ENCODE results near the gene S100PBP. TPM values are rescaled to one million over a fixed set of nuclear protein-coding genes. Genes with fewer than 3 reads are reported as not detected.

The S100PBP gene
- total and polyA plus RNA-seq, 2 of the 13 experiments (the other 11 are each of a cell fraction or from before 2014, with no cell fraction given): 20.4 to 26.1 TPM

- TF ChIP-seq ZHX2 (IDR thresholded peaks at IDR 0.05; ENCODE audit: low read depth): no peak
- TF ChIP-seq ZHX2 (CRISPR knock-in tag; IDR thresholded peaks at IDR 0.05; ENCODE audit: borderline replicate concordance): no peak
- TF ChIP-seq STAG1 (CRISPR knock-in tag; IDR thresholded peaks at IDR 0.05): peak; percentile 32; the same call in 1 of the 2 replicates
- TF ChIP-seq TEF (CRISPR knock-in tag; IDR thresholded peaks at IDR 0.05): no peak
- no peak for TF ChIP-seq RNF2 (conservative IDR thresholded peaks at IDR 0.05; ENCODE audit: low read depth)
- no peak for TF ChIP-seq ZNF790 (CRISPR knock-in tag; IDR thresholded peaks at IDR 0.05; ENCODE audit: borderline replicate concordance)
- no peak for TF ChIP-seq HOXA7 (CRISPR knock-in tag; IDR thresholded peaks at IDR 0.05)
- no peak for TF ChIP-seq PHF20 (CRISPR knock-in tag; IDR thresholded peaks at IDR 0.05)
- no peak for TF ChIP-seq DRAP1 (CRISPR knock-in tag; IDR thresholded peaks at IDR 0.05)
- no peak for TF ChIP-seq ZNF782 (CRISPR knock-in tag; IDR thresholded peaks at IDR 0.05; ENCODE audit: borderline replicate concordance)
- TF ChIP-seq ZZZ3 (CRISPR knock-in tag; IDR thresholded peaks at IDR 0.05; ENCODE audit: borderline replicate concordance): no peak
- no peak for TF ChIP-seq ASH2L (IDR thresholded peaks at IDR 0.05; ENCODE audit: insufficient read length, low read depth, low read length)
- no peak for TF ChIP-seq ZNF598 (CRISPR knock-in tag; IDR thresholded peaks at IDR 0.05; ENCODE audit: borderline replicate concordance)
- no peak for TF ChIP-seq ZEB1 (IDR thresholded peaks at IDR 0.05; ENCODE audit: insufficient replicate concordance, low read depth)
- TF ChIP-seq ZFP82 (CRISPR knock-in tag; IDR thresholded peaks at IDR 0.05; ENCODE audit: borderline replicate concordance): no peak
- TF ChIP-seq PHF5A (CRISPR knock-in tag; IDR thresholded peaks at IDR 0.05; ENCODE audit: low read depth, unreplicated experiment): no peak
- TF ChIP-seq ZNF703 (CRISPR knock-in tag; IDR thresholded peaks at IDR 0.05; ENCODE audit: borderline replicate concordance): no peak
- no peak for TF ChIP-seq ZNF772 (CRISPR knock-in tag; IDR thresholded peaks at IDR 0.05)
- no peak for TF ChIP-seq SNAPC5 (CRISPR knock-in tag; IDR thresholded peaks at IDR 0.05; ENCODE audit: borderline replicate concordance)
- no peak for TF ChIP-seq SP1 (IDR thresholded peaks at IDR 0.05)
- TF ChIP-seq SP1 (CRISPR knock-in tag; IDR thresholded peaks at IDR 0.05): peak; percentile 53
- TF ChIP-seq E2F5 (CRISPR knock-in tag; conservative IDR thresholded peaks at IDR 0.05): no peak
Measured at GRCh38 chr1:32892368-32893197, 75.1 kb downstream of the S100PBP start (continued).
